Mesendoderm (in vitro differentiated cells): ENCODE data around the gene LOXHD1.
A peak's percentile ranks its signal among the peaks of the same experiment; 100 is the strongest.

ENCODE experiments used
- DNase-seq: peaks from one replicate; pipeline ENCODE4 v3.0.0; 2013
- H2AK5ac ChIP-seq: 2 replicates; pipeline ENCODE4 v1.6.1; 2013; ENCODE audit warnings: low read length, inconsistent platforms
- H2BK120ac ChIP-seq: 2 replicates; pipeline ENCODE4 v1.6.1; 2013; ENCODE audit warnings: low read depth, mild to moderate bottlenecking, low read length, moderate library complexity, mixed read lengths
- H2BK15ac ChIP-seq: replicated peaks from 2 replicates; pipeline ENCODE4 v1.6.1; 2013; ENCODE audit warnings: low read depth, mild to moderate bottlenecking, moderate library complexity
- H2BK5ac ChIP-seq: 2 replicates; pipeline ENCODE4 v1.6.1; 2013; ENCODE audit warnings: low read length, inconsistent platforms
- H3K18ac ChIP-seq: 2 replicates; pipeline ENCODE4 v1.6.1; 2013; ENCODE audit warnings: mild to moderate bottlenecking, low read length, mixed read lengths
- H3K23ac ChIP-seq: one replicate; pipeline ENCODE4 v1.6.1; 2013; ENCODE audit warnings: low read length
- H3K27ac ChIP-seq: 2 replicates; pipeline ENCODE4 v1.5.1; 2013; ENCODE audit warnings: low read depth, mild to moderate bottlenecking, inconsistent platforms, low read length, moderate library complexity
- H3K27me3 ChIP-seq: 2 replicates; pipeline ENCODE4 v1.6.1; 2013; ENCODE audit warnings: low read length, control low read depth, mild to moderate bottlenecking, inconsistent platforms; ENCODE audit not compliant: insufficient read depth, poor library complexity
- H3K36me3 ChIP-seq: 2 replicates; pipeline ENCODE4 v1.6.1; 2013; ENCODE audit warnings: low read length, inconsistent platforms; ENCODE audit not compliant: control insufficient read depth, insufficient read depth
- H3K4ac ChIP-seq: one replicate; pipeline ENCODE4 v1.6.1; 2013; ENCODE audit warnings: low read depth, mild to moderate bottlenecking, low read length, moderate library complexity
- H3K4me1 ChIP-seq: 2 replicates; pipeline ENCODE4 v1.6.1; 2013; ENCODE audit warnings: low read depth, low read length, inconsistent platforms; ENCODE audit not compliant: control insufficient read depth
- H3K4me2 ChIP-seq: 2 replicates; pipeline ENCODE4 v1.6.1; 2013; ENCODE audit warnings: low read length
- H3K4me3 ChIP-seq: 2 replicates; pipeline ENCODE4 v1.5.1; 2013; ENCODE audit warnings: mild to moderate bottlenecking, low read length
- H3K56ac ChIP-seq: one replicate; pipeline ENCODE4 v1.6.1; 2013; ENCODE audit warnings: low read length
- H3K79me1 ChIP-seq: 2 replicates; pipeline ENCODE4 v1.6.1; 2013; ENCODE audit warnings: low read length, inconsistent platforms
- H3K79me2 ChIP-seq: 2 replicates; pipeline ENCODE4 v1.6.1; 2013; ENCODE audit warnings: mild to moderate bottlenecking, low read length; ENCODE audit not compliant: control insufficient read depth, insufficient read depth
- H3K9ac ChIP-seq: 2 replicates; pipeline ENCODE4 v1.6.1; 2013; ENCODE audit warnings: low read length, inconsistent platforms
- H4K5ac ChIP-seq: one replicate; pipeline ENCODE4 v1.6.1; 2013; ENCODE audit warnings: low read length
- H4K8ac ChIP-seq: one replicate; pipeline ENCODE4 v1.6.1; 2013; ENCODE audit warnings: low read depth, mild to moderate bottlenecking, control low read depth, low read length, moderate library complexity
- WGBS: extraction: QIAGEN DNeasy Blood & Tissue Kit; methylation state at CpG from one replicate; pipeline ENCODE4 v1.1.7; 2013; ENCODE audit warnings: low lambda C conversion rate, missing lambda C conversion rate; ENCODE audit not compliant: insufficient coverage; ENCODE audit errors: extremely low coverage; 5-methylcytosine and 5-hydroxymethylcytosine counted together

The LOXHD1 gene

DNA sequence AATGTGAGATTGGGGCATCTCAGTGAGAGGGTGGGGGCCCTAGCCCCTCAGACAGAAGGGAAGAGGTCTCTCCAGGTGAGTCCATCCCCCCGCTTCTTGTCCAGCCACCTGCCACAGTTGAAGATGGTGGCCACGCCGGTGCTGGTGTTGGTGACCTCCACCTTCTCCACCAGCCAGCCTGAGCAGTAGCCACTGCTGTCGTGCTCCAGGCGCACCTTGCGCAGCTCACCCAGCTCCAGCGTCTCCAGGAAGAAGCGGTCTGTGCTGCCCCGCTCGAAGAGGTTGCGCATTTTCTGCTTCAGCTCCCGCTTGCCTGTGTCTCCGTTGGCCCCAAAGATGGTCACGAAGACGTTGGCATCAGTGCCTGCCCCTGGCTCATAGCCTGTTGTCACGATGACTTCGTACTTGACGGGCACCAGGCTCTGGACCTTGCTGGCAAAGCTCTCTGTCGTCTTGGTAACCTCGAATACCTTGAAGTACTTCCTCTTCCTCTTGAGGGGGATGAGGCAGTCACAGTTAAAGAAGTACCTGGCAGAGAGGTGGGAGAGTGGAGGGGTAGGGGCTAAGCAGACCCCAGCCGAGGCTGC lies 179.5 kb downstream of the LOXHD1 start:
- Histone ChIP-seq H2BK5ac (no peak overlapping the region), H2BK120ac (no peak overlapping the region), H2BK15ac (no peak overlapping the region), H3K79me2 (no peaks in the 10 kb centered on the region), H3K56ac (no peak overlapping the region), H3K27me3 (no peaks in the 10 kb centered on the region), H3K4me3 (no peak overlapping the region), H3K79me1 (no peaks in the 10 kb centered on the region), H4K5ac (no peak overlapping the region), H3K4ac (no peak overlapping the region), H3K4me1 (no peaks in the 10 kb centered on the region), H3K27ac (no peak overlapping the region), H3K18ac (no peak overlapping the region), H4K8ac (no peak overlapping the region), H3K23ac (no peak overlapping the region), H3K9ac (no peak overlapping the region), H3K36me3 (no peaks in the 10 kb centered on the region), H2AK5ac (no peak overlapping the region), H3K4me2 (no peak overlapping the region)
- DNase-seq = no peak
- no CpG with 5 or more reads among the region's 21 CpGs for WGBS

DNA sequence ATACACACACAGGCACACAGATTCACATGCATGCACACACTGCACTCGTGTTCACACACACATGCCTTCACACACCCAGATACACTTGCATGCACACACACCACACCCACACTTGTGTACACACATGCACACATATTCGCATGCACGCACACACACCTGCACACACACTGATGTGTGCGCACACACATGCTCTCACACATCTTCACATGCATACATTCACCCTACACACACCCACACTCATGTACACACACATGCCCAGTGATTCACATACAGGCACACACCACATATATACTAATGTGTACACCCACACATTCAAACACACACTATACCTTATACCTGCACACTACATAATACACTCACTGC lies 181.6 kb downstream of the LOXHD1 start:
- Histone ChIP-seq H3K9ac (no peak overlapping the region), H3K4me3 (no peak overlapping the region), H4K5ac (no peak overlapping the region), H3K4me1 (no peaks in the 10 kb centered on the region), H3K18ac (no peak overlapping the region), H3K4ac (no peak overlapping the region), H4K8ac (no peak overlapping the region), H3K56ac (no peak overlapping the region), H3K27me3 (no peaks in the 10 kb centered on the region), H2AK5ac (no peak overlapping the region), H3K36me3 (no peaks in the 10 kb centered on the region), H3K79me1 (no peaks in the 10 kb centered on the region), H3K79me2 (no peaks in the 10 kb centered on the region), H3K23ac (no peak overlapping the region), H3K27ac (no peak overlapping the region), H3K4me2 (no peak overlapping the region), H2BK120ac (no peak overlapping the region), H2BK5ac (no peak overlapping the region), H2BK15ac (no peak overlapping the region)
- DNase-seq = no peak
- WGBS = no CpG with 5 or more reads among the region's 4 CpGs

DNA sequence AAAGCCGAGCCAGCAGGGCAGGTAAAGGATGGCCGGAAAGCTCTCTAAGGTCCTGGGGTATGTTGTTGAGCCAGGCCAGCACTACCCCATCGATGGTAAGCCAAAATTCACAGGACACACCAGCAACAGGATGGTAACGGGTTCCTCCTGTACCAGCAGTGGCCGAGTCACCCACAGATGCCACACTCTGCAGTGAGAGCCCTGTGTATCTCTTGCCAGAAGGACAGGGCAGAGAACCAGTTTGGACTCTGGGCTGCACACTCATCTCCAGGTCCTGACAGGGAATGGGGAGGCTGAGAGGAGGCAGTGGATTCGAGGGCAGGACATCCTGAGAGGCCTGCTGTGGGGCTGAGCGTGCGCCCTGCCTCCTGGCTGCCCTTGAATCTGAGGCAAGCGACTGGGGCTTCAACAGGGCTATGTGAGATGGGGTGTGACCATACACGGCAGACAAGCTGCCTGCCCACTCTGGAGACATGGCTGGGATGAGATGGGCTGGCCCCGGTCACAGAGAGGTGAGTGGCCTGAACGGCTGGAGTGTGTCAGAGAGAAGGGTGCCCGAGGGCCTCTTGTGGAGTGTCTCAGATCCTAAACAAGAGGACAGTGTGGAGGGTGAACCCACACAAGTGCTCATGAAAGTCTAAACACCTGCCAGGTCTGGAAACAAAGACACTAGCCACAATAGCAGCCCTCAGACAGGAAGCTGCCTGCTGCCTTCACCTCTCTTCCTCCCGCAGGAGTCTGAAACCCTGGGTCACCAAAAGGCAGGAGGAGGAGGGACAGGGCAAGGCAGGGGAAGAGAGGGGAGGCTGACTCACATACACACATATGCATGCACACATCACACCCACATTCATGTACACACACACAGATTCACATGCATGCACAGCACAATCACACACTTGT lies 182.3 kb downstream of the LOXHD1 start:
- Histone ChIP-seq H3K4me3 (no peak overlapping the region), H3K23ac (no peak overlapping the region), H3K56ac (peak overlapping the region; percentile 20), H3K4me1 (peaks cover 4% of the 10 kb centered on the region), H3K79me2 (no peaks in the 10 kb centered on the region), H3K79me1 (no peaks in the 10 kb centered on the region), H4K5ac (no peak overlapping the region), H2BK5ac (no peak overlapping the region), H2AK5ac (no peak overlapping the region), H3K4me2 (no peak overlapping the region), H3K4ac (no peak overlapping the region), H3K18ac (no peak overlapping the region), H3K9ac (no peak overlapping the region), H3K27me3 (no peaks in the 10 kb centered on the region), H2BK120ac (no peak overlapping the region), H3K27ac (no peak overlapping the region), H3K36me3 (no peaks in the 10 kb centered on the region), H2BK15ac (no peak overlapping the region), H4K8ac (no peak overlapping the region)
- WGBS = no CpG with 5 or more reads among the region's 14 CpGs
- no peak for DNase-seq

DNA sequence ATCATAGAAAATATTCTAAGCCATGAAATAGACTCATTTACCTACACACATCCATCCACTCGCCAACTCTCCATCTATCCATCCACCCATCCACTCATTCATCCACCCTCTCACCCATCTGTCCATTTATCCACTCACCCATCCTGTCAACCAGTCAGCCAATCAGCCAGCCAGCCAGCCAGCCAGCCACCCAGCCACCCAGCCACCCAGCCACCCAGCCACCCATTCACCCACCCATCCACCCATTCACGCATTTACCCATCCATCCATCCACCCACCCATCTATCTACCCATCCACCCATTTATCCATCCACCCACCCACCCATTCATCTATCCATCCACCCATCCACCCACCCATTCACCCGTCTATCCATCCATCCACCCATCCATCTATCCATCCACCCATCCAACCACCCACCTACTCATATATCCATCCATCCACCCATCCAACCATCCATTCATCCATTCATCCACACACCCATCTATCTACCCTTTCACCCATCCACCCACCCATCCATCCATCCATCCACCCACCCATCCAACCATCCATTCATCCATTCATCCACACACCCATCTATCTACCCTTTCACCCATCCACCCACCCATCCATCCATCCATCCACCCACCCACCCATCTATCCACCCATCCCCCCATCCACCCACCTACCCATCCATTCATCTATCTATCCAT lies 185.1 kb downstream of the LOXHD1 start:
- no peaks in the 10 kb centered on the region for H3K79me1 ChIP-seq
- no peak overlapping the region for H2BK5ac ChIP-seq
- H3K18ac ChIP-seq = no peak overlapping the region
- no peak overlapping the region for H2AK5ac ChIP-seq
- no peak overlapping the region for H4K8ac ChIP-seq
- no peak overlapping the region for H3K4me2 ChIP-seq
- H3K27ac ChIP-seq = no peak overlapping the region
- H3K4ac ChIP-seq = no peak overlapping the region
- peaks cover 13% of the 10 kb centered on the region for H3K4me1 ChIP-seq
- WGBS = 100% methylated on average over 1 of the region's 3 CpGs
- no peak overlapping the region for H4K5ac ChIP-seq
- H3K4me3 ChIP-seq = no peak overlapping the region
- H2BK120ac ChIP-seq = no peak overlapping the region
- H3K79me2 ChIP-seq = no peaks in the 10 kb centered on the region
- no peaks in the 10 kb centered on the region for H3K36me3 ChIP-seq
- H3K23ac ChIP-seq = no peak overlapping the region
- DNase-seq = no peak
- H3K27me3 ChIP-seq = no peaks in the 10 kb centered on the region
- H3K56ac ChIP-seq = no peak overlapping the region
- H2BK15ac ChIP-seq = no peak overlapping the region
- H3K9ac ChIP-seq = no peak overlapping the region

DNA sequence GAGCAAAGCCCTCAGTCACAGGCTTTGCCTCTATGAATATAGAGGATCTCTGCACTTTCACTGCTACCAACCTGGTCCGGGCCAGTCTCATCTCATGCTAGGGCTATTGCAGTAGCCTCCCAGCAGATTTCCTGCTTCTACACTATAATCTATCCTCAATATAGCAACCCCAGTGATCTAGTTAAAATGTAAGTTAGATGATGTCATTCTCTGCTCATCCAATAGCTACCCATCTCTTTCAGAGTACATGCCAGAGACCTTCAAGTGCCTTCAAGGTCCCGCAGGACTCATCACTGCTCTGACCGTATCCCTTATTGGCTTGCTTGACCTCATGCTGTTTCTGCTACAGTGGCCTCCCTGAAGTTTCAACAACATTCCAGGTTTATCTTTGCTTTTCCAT lies 186.3 kb downstream of the LOXHD1 start:
- peaks cover 17% of the 10 kb centered on the region for H3K4me1 ChIP-seq
- H2BK15ac ChIP-seq = no peak overlapping the region
- no peak overlapping the region for H3K18ac ChIP-seq
- no peak overlapping the region for H3K9ac ChIP-seq
- no peak overlapping the region for H4K5ac ChIP-seq
- H3K27me3 ChIP-seq = no peaks in the 10 kb centered on the region
- no peaks in the 10 kb centered on the region for H3K36me3 ChIP-seq
- no peak overlapping the region for H3K56ac ChIP-seq
- H3K79me2 ChIP-seq = no peaks in the 10 kb centered on the region
- DNase-seq = peak; percentile 83
- H3K23ac ChIP-seq = no peak overlapping the region
- no peak overlapping the region for H2BK120ac ChIP-seq
- no CpG with 5 or more reads among the region's 3 CpGs for WGBS
- H3K4me3 ChIP-seq = no peak overlapping the region
- no peaks in the 10 kb centered on the region for H3K79me1 ChIP-seq
- no peak overlapping the region for H4K8ac ChIP-seq
- no peak overlapping the region for H3K4ac ChIP-seq
- H3K4me2 ChIP-seq = no peak overlapping the region
- H2AK5ac ChIP-seq = no peak overlapping the region
- no peak overlapping the region for H3K27ac ChIP-seq
- no peak overlapping the region for H2BK5ac ChIP-seq
